GM18505 (cell line): ENCODE data around the gene G0S2.
A peak's percentile ranks its signal among the peaks of the same experiment; 100 is the strongest.

Experiments used
- ATAC-seq: cut with Tn5 transposase; IDR thresholded peaks from one replicate; pipeline ENCODE4 v1.9.1; 2021; ENCODE audit not compliant: unreplicated experiment
- POLR2A ChIP-seq: IDR thresholded peaks from 4 replicates; pipeline ENCODE4 v1.6.1; 2011; ENCODE audit warnings: borderline replicate concordance; ENCODE audit not compliant: insufficient read depth, insufficient read length; ENCODE audit errors: extremely low read depth

G0S2 gene, protein sequence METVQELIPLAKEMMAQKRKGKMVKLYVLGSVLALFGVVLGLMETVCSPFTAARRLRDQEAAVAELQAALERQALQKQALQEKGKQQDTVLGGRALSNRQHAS

DNA sequence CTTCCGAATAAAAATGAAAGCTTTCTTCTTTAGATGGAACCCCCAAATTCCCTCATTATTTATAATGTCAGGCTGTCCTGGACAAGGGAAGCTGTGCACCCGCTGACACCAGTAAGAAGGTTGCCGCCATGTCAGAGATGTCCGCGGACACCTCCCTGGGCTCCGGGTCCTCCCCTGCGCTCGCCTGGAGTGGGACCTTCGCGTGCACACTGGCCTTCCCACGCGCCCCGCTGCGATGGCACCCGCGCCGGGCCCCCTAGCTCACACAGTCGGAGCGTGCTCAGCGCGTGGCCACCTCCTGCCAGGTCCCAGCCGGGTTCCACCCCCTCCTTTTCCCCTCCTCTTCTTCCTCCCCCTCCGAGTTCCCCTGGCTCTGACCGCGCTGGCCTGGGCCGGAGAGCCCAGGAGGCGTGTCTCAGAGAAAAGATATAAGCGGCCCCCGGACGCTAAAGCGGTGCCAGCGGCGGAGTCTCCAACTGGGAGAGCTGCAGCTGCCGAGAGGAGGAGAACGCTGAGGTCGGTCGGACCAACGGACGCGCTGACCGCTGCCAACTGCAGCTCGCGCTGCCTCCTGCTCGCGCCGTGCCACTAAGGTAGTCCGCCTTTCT lies at the start of gene G0S2:
G0S2 (plus strand) TSS at position 456 of the 608 bp plus-strand sequence. CDS start 273 bp downstream, outside the sequence.
- TF ChIP-seq POLR2A = no peak
- ATAC-seq = no peak

DNA sequence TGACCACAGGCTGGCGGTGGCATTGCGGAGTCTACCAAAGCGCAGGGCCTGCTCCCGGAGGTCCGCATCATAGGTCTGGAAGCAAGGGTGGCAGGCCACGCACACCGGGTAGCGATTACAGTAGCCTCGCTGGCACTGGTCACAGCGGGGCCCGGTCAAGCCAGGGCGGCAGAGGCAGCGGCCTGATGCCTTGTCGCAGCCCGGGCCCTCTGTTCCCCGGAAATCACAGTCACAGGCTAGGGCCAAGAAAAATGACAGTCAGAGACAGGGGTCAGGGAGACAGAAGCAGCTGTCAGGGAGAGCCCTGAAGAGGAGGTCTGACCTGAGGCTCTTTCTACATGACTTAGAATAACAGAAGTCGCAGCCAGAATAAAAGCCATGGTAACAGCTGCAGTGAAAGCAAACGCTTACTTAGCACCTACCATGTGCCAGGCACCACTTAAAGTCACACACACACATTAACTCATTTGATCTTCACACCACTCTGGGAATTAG lies 49.4 kb upstream of the G0S2 start:
- TF ChIP-seq POLR2A = no peak
- no peak for ATAC-seq

DNA sequence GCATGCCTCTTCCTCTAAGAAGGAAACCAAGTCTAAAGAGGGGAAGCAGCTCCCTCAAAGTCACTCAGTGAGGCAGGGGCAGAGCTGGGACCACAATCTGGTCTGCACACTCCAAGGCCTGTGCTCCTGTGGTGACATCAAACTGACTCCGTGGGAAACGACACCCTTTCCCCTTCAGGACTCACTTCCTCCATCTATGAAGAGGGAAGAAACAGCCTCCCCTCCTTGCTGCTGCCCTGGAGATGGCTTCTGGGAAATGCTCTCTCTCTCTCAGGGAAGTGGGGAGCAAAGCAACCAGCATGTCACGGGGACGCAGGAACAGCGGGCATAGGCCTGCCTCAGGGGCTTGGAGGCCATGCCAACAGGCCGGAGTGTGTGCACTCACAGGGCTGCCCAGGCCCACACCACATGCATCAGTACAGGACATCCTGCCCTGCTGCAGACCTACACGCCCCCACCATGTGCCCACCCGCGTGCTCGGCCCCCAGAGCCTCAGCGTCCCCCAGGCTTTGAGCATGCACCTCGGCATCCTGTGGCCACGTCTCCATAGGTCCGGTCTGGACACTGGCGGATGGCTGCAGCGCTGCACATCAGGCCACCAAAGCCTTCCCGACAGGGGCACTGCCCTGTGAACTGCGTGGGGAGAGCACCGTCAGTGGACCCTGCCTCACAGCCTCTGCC lies 48.7 kb upstream of the G0S2 start:
- no peak for ATAC-seq

DNA sequence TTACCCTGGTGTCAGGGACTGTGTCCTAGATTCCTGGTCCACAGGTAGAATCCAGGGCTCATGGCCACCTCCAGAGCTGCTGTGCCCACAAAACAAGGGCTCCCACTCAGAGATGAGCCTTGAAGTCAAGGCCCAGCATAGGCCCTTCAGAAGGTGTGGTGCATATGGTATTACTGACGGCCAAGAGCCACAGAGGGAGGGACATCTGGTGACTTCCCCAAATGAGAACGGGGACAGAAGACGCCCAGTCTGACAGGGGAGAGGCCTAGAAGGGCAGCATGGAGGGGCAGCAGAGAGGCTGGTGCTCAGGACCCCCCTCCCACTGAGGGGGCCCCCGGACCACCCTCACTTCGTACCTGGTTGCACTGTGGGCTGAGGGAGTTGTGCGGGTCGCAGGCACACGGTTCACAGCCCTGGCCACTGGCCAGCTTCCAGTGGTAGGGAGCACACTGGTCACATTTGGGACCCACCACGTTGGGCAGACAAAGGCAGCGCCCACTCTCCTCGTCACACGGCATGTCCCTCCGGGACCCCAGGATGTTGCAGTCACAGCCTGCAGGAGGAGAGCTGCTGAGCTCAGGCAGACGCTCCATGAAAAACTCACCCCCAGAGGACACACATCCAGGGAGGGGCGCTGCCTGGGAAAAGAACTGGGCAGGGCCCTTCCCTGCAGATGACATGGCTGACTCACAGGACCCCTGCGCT lies 48.0 kb upstream of the G0S2 start:
- ATAC-seq = peak; percentile 12

More for the DNA sequence above, 48.7 kb upstream of the G0S2 start:
- no peak for TF ChIP-seq POLR2A

DNA sequence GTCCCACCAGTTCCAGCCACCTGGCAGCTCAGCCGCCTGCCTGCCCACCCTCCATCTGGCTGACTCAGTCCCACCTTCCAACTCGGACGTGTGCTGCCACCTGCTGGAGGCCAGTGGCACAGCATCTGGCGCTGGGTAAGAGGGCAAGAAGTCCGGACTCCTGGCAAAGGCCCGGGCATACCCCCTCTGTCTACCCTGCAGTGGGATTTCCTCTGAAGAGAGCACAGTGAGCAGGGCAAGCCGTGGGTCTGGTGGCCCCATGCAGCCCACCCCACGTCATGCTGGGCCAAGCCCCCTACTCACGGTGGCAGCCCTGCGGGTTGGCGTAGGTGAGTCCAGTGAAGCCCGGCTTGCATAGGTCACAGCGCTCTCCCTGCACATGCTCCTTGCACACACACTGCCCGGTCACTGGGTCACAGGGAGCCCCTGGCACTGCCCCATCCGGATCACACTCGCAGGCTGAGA lies 47.4 kb upstream of the G0S2 start:
- TF ChIP-seq POLR2A = no peak
- peak; percentile 69 for ATAC-seq

More for the DNA sequence above, 48.0 kb upstream of the G0S2 start:
- TF ChIP-seq POLR2A = no peak

DNA sequence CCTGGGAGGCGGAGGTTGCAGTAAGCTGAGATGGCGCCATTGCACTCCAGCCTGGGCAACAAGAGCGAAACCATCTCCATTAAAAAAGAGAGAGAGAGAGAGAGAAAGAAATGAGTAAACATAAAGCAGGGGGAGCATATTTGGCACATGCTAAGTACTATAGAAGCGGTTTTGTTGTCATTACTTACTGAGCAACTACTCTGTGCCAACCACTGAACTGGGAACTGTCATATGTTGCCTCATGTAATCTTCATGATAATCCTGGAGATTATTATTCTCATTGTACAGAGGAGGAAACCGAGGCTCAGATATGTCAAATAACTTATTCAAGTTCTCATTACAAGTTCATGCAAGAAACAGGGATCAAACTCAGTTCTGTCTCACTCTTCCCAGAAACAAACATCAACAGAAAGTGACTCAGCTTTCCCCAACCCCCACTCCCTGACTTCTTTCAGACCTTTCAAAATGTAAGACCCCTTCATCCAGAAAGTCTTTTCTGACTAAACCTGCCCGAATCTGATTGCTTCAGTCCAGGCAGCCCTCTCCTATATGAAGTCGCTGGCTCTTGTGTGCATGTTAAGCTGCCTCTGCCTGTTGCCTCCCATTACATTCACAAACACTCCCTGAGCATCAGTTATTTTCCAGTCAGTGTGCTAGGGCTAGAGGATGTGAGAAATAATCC lies 46.5 kb upstream of the G0S2 start:
- no peak for TF ChIP-seq POLR2A
- no peak for ATAC-seq

DNA sequence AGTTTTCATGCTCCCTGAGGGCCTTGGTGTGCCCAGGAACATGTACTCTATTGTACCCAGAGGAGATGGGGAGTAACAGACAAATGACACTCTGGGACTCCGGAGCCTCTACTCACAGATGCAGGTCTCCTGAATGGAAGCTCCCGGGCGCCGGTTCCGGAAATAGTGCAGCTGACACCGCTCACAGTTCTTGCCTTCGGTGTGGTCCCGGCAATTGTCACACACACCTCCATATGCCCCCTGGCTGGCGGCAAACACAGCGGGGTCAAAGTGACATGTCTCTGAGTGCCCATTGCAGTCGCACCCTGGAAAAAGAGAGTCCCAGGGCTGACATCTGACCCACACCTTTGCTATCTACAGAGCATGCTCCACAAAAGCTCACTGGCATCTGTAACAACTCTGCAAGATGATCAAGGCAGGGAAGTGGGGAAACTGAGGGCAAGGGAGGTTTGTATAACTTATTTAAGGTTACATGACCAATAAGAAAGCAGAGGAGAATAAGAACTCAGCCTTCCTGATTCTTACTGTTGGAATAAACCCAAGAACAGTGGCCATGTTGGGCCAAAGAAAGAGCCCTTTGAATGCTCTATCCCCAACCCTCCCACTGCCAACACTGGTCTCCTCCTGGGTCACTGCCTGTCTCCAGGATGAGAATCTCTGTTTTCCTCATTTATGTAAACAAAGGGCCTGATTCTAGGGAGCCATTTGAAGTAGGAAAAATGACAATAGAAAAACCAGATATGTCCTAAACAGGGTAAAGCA lies 45.4 kb upstream of the G0S2 start:
- no peak for ATAC-seq
- no peak for TF ChIP-seq POLR2A

DNA sequence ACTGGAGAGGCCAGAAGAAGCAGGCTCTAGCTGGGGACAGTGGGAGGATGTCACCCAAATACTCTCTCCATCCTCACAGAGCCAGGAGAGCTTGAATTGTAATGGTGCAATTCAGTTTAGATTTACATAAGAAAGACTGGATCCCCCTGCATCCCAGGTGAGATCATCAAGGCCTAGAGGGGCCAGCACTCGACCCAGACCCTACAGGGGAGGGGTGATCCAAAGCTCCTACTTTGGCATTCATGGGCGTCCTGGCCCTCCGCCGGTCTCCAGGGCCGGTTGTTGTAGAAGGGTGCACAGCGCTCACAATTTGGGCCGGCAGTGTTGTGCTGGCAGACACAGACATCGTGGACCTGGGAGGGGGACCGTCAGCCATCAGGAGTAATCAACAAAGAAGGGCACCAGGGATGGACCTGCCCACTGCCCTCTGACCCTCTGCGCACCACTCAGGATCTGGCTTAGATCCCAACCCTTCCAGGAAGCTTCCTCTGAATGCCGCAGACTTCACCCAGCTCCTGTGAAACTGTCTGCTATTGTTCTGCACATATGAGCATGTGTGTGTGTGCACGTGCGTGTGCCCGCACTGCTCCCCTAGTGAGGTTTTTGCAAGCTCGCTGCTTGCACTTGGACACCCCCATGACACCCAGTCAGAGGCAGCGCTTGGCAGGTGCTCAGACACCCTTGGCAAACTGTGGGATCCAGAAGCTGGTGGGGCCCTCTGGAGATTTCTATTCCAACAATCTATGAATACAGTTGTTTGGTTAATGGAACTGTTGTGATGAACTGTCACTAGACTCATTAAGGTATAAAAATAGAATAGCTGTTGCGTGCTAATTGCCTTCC lies 44.6 kb upstream of the G0S2 start:
- ATAC-seq = no peak
- no peak for TF ChIP-seq POLR2A

DNA sequence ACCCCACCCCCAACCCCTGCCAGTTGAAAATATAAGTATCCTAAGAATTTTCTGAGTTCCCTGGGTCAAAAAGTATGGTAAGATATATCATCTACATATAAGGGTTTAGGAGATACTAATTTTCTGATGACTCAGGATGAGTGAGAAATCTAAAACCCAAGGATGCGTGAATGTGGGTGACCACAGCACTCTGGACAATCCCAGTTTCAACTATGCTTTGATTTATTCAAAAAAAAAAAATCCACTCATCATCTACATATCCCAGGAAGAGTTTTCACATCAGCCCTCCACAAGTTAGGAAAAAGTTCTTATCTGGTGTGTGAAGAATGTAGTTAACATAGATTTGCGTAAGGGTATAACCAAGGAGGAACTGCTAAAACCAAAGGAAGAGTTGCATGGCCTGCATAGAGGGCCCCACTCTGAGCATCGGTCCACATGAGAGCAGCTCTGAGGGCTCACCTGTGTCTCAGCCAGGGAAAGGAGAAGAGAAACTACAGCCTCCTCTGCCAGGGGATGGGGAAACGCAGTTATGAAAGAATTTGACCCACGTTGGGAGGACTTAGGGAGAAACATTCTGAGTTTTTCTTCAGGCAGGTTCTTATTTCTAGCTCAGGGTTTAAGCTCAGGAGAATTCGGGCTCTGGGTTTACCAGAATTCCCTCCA lies 41.7 kb upstream of the G0S2 start:
- ATAC-seq = no peak
- no peak for TF ChIP-seq POLR2A

DNA sequence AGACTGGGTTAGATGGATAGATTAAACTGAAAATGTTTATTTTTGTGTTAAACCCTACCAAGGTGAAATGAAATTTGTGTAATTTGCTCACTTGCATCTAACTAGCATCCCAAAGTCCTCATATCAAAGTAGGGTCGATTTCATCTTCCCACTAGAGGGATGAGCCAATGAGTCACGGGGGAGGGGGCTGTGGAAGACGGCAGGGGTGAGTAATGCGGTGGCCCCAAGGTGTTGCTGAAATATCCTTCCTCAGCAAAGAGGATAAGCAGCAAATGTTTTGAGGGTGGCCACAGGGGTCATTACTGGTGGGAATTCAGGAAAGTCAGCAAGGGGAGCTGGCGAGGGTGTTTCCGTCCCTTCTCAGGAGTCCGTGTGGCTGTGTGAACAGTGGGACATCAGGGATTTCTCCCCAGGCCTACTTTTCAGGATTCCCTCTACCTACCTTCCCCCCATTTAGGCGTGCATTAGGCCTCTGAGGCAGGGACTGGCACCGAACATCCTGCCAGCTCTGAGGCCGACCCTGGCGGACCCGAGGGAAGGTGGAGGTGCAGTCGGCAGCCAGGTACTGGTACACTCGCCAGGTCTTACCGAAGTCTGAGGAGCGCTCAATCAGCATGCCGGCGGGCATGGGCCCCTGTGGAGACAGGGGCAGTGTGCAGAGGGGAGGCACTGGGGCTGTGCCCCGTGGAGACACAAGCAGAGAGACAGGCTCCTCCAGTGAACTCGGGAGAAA lies 41.0 kb upstream of the G0S2 start:
- ATAC-seq = no peak
- no peak for TF ChIP-seq POLR2A
